ENCODE data around the gene BPIFB4.

DNA sequence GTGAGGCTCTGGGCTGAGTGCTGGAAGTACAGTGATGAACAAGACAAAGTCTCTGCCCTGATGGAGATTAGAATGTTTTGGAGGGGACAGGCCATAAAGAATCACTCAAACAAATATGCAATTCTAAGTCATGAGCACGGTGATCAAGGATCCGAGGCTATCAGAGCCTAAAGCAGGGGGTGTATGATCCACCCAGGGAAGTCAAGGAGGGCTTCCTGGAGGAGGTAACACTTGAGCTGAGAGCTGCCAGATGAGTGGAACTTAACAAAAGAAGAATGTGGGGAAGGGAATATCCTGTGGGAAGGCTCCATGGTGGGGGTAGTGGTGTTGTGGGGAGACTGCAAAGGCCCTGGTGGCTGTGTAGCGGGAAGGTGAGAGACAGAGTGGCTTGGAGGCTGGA is 12.2 kb downstream of the BPIFB4 start:
- TF ChIP-seq, protein P1, sequence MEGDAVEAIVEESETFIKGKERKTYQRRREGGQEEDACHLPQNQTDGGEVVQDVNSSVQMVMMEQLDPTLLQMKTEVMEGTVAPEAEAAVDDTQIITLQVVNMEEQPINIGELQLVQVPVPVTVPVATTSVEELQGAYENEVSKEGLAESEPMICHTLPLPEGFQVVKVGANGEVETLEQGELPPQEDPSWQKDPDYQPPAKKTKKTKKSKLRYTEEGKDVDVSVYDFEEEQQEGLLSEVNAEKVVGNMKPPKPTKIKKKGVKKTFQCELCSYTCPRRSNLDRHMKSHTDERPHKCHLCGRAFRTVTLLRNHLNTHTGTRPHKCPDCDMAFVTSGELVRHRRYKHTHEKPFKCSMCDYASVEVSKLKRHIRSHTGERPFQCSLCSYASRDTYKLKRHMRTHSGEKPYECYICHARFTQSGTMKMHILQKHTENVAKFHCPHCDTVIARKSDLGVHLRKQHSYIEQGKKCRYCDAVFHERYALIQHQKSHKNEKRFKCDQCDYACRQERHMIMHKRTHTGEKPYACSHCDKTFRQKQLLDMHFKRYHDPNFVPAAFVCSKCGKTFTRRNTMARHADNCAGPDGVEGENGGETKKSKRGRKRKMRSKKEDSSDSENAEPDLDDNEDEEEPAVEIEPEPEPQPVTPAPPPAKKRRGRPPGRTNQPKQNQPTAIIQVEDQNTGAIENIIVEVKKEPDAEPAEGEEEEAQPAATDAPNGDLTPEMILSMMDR (IDR thresholded peaks at IDR 0.05), result no peak
- TF ChIP-seq RFX5 (IDR thresholded peaks at IDR 0.05; ENCODE audit: low read length) (no peak), YY1 (IDR thresholded peaks at IDR 0.05; ENCODE audit: low read depth) (no peak)
